ENCODE results near the gene CXCL14. TPM values are rescaled to one million over a fixed set of nuclear protein-coding genes. Genes with fewer than 3 reads are reported as not detected.

The CXCL14 gene
- total RNA-seq, 4 donors from 2014 or later: 11.5 to 31.0 (median 21.7) TPM

- no peaks in the 10 kb centered on the region for H3K9me3 ChIP-seq
- H3K36me3 ChIP-seq: no peaks in the 10 kb centered on the region
- TF ChIP-seq POLR2AphosphoS5 (IDR thresholded peaks at IDR 0.05) (no peak), CTCF (IDR thresholded peaks at IDR 0.05) (peak; percentile 74 to 83 (median 76)), POLR2A (IDR thresholded peaks at IDR 0.05) (no peak)
- H3K27ac ChIP-seq: no peak overlapping the region
- intact Hi-C loops (cut with DNase I; ENCODE audit: low total_unique reads) (no loop called here), in situ Hi-C loops (cut with MboI; ENCODE audit: low pct_ligation_motif_present in 1 of 4, low pct_unique_long_range_greater_than_20kb in 1 of 4, low sequenced_read_pairs in 3 of 4) (loop anchor here in 1 of 4 donors (25.0 kb wide), 1 partner anchor 651 kb away; no protein-coding TSS in a partner anchor)
- H3K4me1 ChIP-seq: no peaks in the 10 kb centered on the region
- WGBS, 2 donors (ENCODE audit: low coverage in 1 of 2): 12% methylated on average over 14 of the region's 14 CpGs; no CpG with 5 or more reads in 1 of the 2 donors
- peak; percentile 79 for DNase-seq
- no peak overlapping the region for H3K4me3 ChIP-seq
- peaks cover 29% of the 10 kb centered on the region for H3K27me3 ChIP-seq
These were observed 17.9 kb downstream of the CXCL14 start for GRCh38 chr5:135560858-135561257.

GRCh38 chr5:135559354-135559753 lies 19.4 kb downstream of the CXCL14 start:
- in situ Hi-C loops (cut with MboI; ENCODE audit: low pct_ligation_motif_present in 1 of 4, low pct_unique_long_range_greater_than_20kb in 1 of 4, low sequenced_read_pairs in 3 of 4): loop anchor here (5.0 to 25.0 kb wide), 7 partner anchors 95 to 653 kb away; partner anchors contain the start of gene SLC25A48 (in 3 of the 4)
- H3K36me3 ChIP-seq: no peaks in the 10 kb centered on the region
- no peak for DNase-seq
- H3K27me3 ChIP-seq: peaks cover 37% of the 10 kb centered on the region
- no peak overlapping the region for H3K4me3 ChIP-seq
- intact Hi-C loops (cut with DNase I; ENCODE audit: low total_unique reads): no loop called here
- H3K4me1 ChIP-seq: no peaks in the 10 kb centered on the region
- TF ChIP-seq POLR2A (IDR thresholded peaks at IDR 0.05) (no peak), CTCF (IDR thresholded peaks at IDR 0.05) (no peak), POLR2AphosphoS5 (IDR thresholded peaks at IDR 0.05) (no peak), EP300 (IDR thresholded peaks at IDR 0.05; ENCODE audit: low read depth) (no peak)
- no peaks in the 10 kb centered on the region for H3K9me3 ChIP-seq
- H3K27ac ChIP-seq: no peak overlapping the region
- 38 to 49% methylated on average over 1 to 6 of the region's 6 CpGs for WGBS, 2 donors (ENCODE audit: low coverage in 1 of 2)

- H3K27me3 ChIP-seq: peaks cover 37% of the 10 kb centered on the region
These were observed 21.5 kb downstream of the CXCL14 start for GRCh38 chr5:135557076-135557838.

More at GRCh38 chr5:135557076-135557838, 21.5 kb downstream of the CXCL14 start:
- 73 to 85% methylated on average over 8 to 11 of the region's 11 CpGs for WGBS, 2 donors (ENCODE audit: low coverage in 1 of 2)
- Histone ChIP-seq H3K9me3 (no peaks in the 10 kb centered on the region), H3K4me3 (no peak overlapping the region), H3K36me3 (no peaks in the 10 kb centered on the region), H3K27ac (no peak overlapping the region), H3K4me1 (no peaks in the 10 kb centered on the region)
- no peak for DNase-seq
- in situ Hi-C loops (cut with MboI; ENCODE audit: low pct_ligation_motif_present in 1 of 4, low pct_unique_long_range_greater_than_20kb in 1 of 4, low sequenced_read_pairs in 3 of 4) (loop anchor here (5.0 to 25.0 kb wide), 7 partner anchors 92 to 655 kb away; partner anchors contain the start of gene SLC25A48 (in 3 of the 4)), intact Hi-C loops (cut with DNase I; ENCODE audit: low total_unique reads) (no loop called here)
- TF ChIP-seq EP300 (IDR thresholded peaks at IDR 0.05; ENCODE audit: low read depth): no peak
- no peak for TF ChIP-seq CTCF (IDR thresholded peaks at IDR 0.05)
- no peak for TF ChIP-seq POLR2A (IDR thresholded peaks at IDR 0.05)
- no peak for TF ChIP-seq POLR2AphosphoS5 (IDR thresholded peaks at IDR 0.05)
